ENCODE results near the gene ARHGAP8.

ARHGAP8 gene

GRCh38 chr22:44862981-44863860 is 110.8 kb downstream of the ARHGAP8 start:
- in situ Hi-C loops (cut with HindIII; ENCODE audit: low sequenced_read_pairs), result no loop called here
- no peak for TF ChIP-seq CTCF (IDR thresholded peaks at IDR 0.05; ENCODE audit: low read depth, low read length)
- H3K4me3 ChIP-seq (ENCODE audit: low read depth, low read length), result no peak overlapping the region
- DNase-seq (ENCODE audit: low read depth, low spot score), result no peak

GRCh38 chr22:44865193-44866057 is 113.0 kb downstream of the ARHGAP8 start:
- TF ChIP-seq CTCF (IDR thresholded peaks at IDR 0.05; ENCODE audit: low read depth, low read length), result no peak
- no peak overlapping the region for H3K4me3 ChIP-seq (ENCODE audit: low read depth, low read length)
- in situ Hi-C loops (cut with HindIII; ENCODE audit: low sequenced_read_pairs), result no loop called here
- no peak for DNase-seq (ENCODE audit: low read depth, low spot score)

DNA sequence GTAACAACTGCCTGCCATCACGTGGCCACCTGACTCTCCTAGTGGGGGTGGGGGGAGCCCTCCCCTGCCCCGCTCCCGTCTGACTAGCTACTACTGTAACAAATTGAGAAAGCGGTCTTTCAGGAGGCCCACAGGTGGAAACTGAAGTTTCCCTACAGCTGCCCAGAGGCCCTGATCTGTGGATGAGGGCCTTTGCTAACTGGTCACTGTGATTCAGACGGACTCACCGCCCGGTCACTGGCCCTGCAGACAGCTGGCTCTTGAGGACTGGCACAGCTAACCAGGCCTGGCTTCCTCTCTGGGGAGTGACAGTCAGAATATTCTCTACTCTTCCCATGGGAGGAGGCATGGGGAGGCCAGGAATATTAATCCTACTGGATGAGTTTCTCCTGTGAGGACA is 116.8 kb downstream of the ARHGAP8 start:
- TF ChIP-seq CTCF (IDR thresholded peaks at IDR 0.05; ENCODE audit: low read depth, low read length), result no peak
- no peak overlapping the region for H3K4me3 ChIP-seq (ENCODE audit: low read depth, low read length)
- in situ Hi-C loops (cut with HindIII; ENCODE audit: low sequenced_read_pairs), result no loop called here
- DNase-seq (ENCODE audit: low read depth, low spot score), result no peak

GRCh38 chr22:44870021-44870420 is 117.6 kb downstream of the ARHGAP8 start:
- H3K4me3 ChIP-seq (ENCODE audit: low read depth, low read length), result no peak overlapping the region
- TF ChIP-seq CTCF (IDR thresholded peaks at IDR 0.05; ENCODE audit: low read depth, low read length), result no peak
- DNase-seq (ENCODE audit: low read depth, low spot score), result no peak
- in situ Hi-C loops (cut with HindIII; ENCODE audit: low sequenced_read_pairs), result no loop called here

DNA sequence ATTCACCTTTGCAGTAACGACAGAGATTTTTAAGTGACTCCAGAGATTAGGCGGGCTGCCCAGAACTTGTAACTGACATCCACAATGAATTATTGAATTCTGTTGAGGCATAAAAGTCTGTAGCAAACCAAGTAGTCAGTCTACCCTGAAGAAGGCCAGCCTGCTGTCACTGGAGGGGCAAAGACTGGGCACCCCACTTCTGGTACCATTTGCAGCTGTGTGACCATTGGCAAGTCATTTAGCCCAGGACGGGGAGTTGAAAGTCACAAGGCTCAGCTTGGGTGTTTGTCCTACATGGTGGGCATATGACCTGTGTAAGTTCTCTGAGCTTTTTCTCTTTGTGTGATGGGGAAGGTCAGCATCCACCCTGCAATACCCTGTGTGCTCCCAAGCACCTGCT is 119.4 kb downstream of the ARHGAP8 start:
- in situ Hi-C loops (cut with HindIII; ENCODE audit: low sequenced_read_pairs), result no loop called here
- no peak for DNase-seq (ENCODE audit: low read depth, low spot score)
- H3K4me3 ChIP-seq (ENCODE audit: low read depth, low read length), result no peak overlapping the region
- no peak for TF ChIP-seq CTCF (IDR thresholded peaks at IDR 0.05; ENCODE audit: low read depth, low read length)

GRCh38 chr22:44876921-44877320 is 124.5 kb downstream of the ARHGAP8 start:
- no peak for DNase-seq (ENCODE audit: low read depth, low spot score)
- in situ Hi-C loops (cut with HindIII; ENCODE audit: low sequenced_read_pairs), result no loop called here
- TF ChIP-seq CTCF (IDR thresholded peaks at IDR 0.05; ENCODE audit: low read depth, low read length), result no peak
- H3K4me3 ChIP-seq (ENCODE audit: low read depth, low read length), result no peak overlapping the region

Measured in astrocyte of the spinal cord (primary cell).